Keratinocyte (primary cell): ENCODE measurements around the gene FJX1.

Source experiments
- CTCF ChIP-seq, 3 experiments: IDR thresholded peaks in 1 of 3; conservative IDR thresholded peaks in 1 of 3; optimal IDR thresholded peaks in 1 of 3; 2 replicates in 2 of 3; 3 replicates in 1 of 3; pipeline versions ENCODE3 to v1.5.1; 2011; ENCODE audit warnings: low read length in 3 of 3, mild to moderate bottlenecking in 3 of 3, moderate library complexity in 2 of 3, control low read depth in 1 of 3, inconsistent platforms in 1 of 3; ENCODE audit not compliant: insufficient read depth in 2 of 3; ENCODE audit errors: extremely low read depth in 1 of 3
- EZH2 ChIP-seq: IDR thresholded peaks from one replicate; pipeline ENCODE4 v1.6.1; 2012; ENCODE audit warnings: inconsistent platforms, mild to moderate bottlenecking, low read length, moderate library complexity

- no peak for TF ChIP-seq CTCF (optimal IDR thresholded peaks at IDR 0.05 in 1 of 3, IDR thresholded peaks at IDR 0.05 in 1 of 3, conservative IDR thresholded peaks at IDR 0.05 in 1 of 3; ENCODE audit: extremely low read depth in 1 of 3, insufficient read depth in 2 of 3, low read length in 3 of 3)
- TF ChIP-seq EZH2: no peak
These were observed 32.2 kb downstream of the FJX1 start for GRCh38 chr11:35650467-35650866.
